ENCODE results near the gene SCARB1. TPM values are rescaled to one million over a fixed set of nuclear protein-coding genes. Genes with fewer than 3 reads are reported as not detected.

The SCARB1 gene
- total RNA-seq, 1 experiment from 2014 or later: 359 TPM

GRCh38 chr12:124800506-124800905 lies 63.2 kb downstream of the SCARB1 start:
- H3K36me3 ChIP-seq (ENCODE audit: control insufficient read depth, insufficient read depth, low read length): no peaks in the 10 kb centered on the region
- H3K27me3 ChIP-seq (ENCODE audit: control insufficient read depth, insufficient read depth, low read length): no peaks in the 10 kb centered on the region
- in situ Hi-C loops (cut with HindIII; ENCODE audit: low pct_unique_long_range_greater_than_20kb, low sequenced_read_pairs): no loop called here
- no peak overlapping the region for H3K4me3 ChIP-seq (ENCODE audit: low read depth in 2 of 2, low read length in 2 of 2)
- DNase-seq (ENCODE audit: low read depth, low spot score) (no peak), ATAC-seq (no peak)
- BruUV-seq (replicated peaks): no TSS peak
- POLR2A ChIA-PET: interaction anchor here (0.5 kb wide), 1 partner anchor 32 kb away, joined by 3 read pairs; no protein-coding TSS in a partner anchor
- intact Hi-C loops (cut with micrococcal nuclease; ENCODE audit: unreplicated experiment): no loop called here
- H3K4me1 ChIP-seq (ENCODE audit: control insufficient read depth, insufficient read depth, low read length): no peaks in the 10 kb centered on the region
- H3K27ac ChIP-seq (ENCODE audit: low read length): no peak overlapping the region
- CTCF ChIA-PET: no interaction called here
- H3K9me3 ChIP-seq (ENCODE audit: control insufficient read depth, insufficient read depth, low read depth, low read length): no peaks in the 10 kb centered on the region
- TF ChIP-seq TCF7L2 (IDR thresholded peaks at IDR 0.05; ENCODE audit: low read depth, low read length) (no peak), POLR2AphosphoS5 (IDR thresholded peaks at IDR 0.05; ENCODE audit: low read depth, low read length) (no peak), REST (IDR thresholded peaks at IDR 0.05; ENCODE audit: insufficient read depth in 1 of 2, low read depth in 2 of 2, low read length in 1 of 2) (no peak), CTCF (IDR thresholded peaks at IDR 0.05) (no peak), SIN3A (IDR thresholded peaks at IDR 0.05; ENCODE audit: borderline replicate concordance, insufficient read depth, low read depth, low read length) (no peak)

- in situ Hi-C loops (cut with HindIII; ENCODE audit: low pct_unique_long_range_greater_than_20kb, low sequenced_read_pairs) (no loop called here), intact Hi-C loops (cut with micrococcal nuclease; ENCODE audit: unreplicated experiment) (no loop called here)
- ATAC-seq (no peak), DNase-seq (ENCODE audit: low read depth, low spot score) (no peak)
- H3K36me3 ChIP-seq (ENCODE audit: control insufficient read depth, insufficient read depth, low read length): no peaks in the 10 kb centered on the region
- H3K4me1 ChIP-seq (ENCODE audit: control insufficient read depth, insufficient read depth, low read length): no peaks in the 10 kb centered on the region
- no peaks in the 10 kb centered on the region for H3K9me3 ChIP-seq (ENCODE audit: control insufficient read depth, insufficient read depth, low read depth, low read length)
- H3K4me3 ChIP-seq (ENCODE audit: low read depth in 2 of 2, low read length in 2 of 2): no peak overlapping the region
- ChIA-PET CTCF (no interaction called here), POLR2A (no interaction called here)
- no peak overlapping the region for H3K27ac ChIP-seq (ENCODE audit: low read length)
- no peaks in the 10 kb centered on the region for H3K27me3 ChIP-seq (ENCODE audit: control insufficient read depth, insufficient read depth, low read length)
- no TSS peak for BruUV-seq (replicated peaks)
- TF ChIP-seq CTCF (IDR thresholded peaks at IDR 0.05) (no peak), REST (IDR thresholded peaks at IDR 0.05; ENCODE audit: insufficient read depth in 1 of 2, low read depth in 2 of 2, low read length in 1 of 2) (no peak), TCF7L2 (IDR thresholded peaks at IDR 0.05; ENCODE audit: low read depth, low read length) (no peak), POLR2AphosphoS5 (IDR thresholded peaks at IDR 0.05; ENCODE audit: low read depth, low read length) (no peak), SIN3A (IDR thresholded peaks at IDR 0.05; ENCODE audit: borderline replicate concordance, insufficient read depth, low read depth, low read length) (no peak)
These were observed 66.3 kb downstream of the SCARB1 start for GRCh38 chr12:124797321-124797720.

Data from Panc1 (cell line).